T-helper 1 cell treated with Interleukin-12 subunit alpha and Interleukin-12 subunit beta and Interleukin-4 antibody, amounts not matched to agents 30 μg/mL and 1 μg/mL, for 36 hours (primary cell): ENCODE results near the gene SSNA1.
A peak's percentile ranks its signal among the peaks of the same experiment; 100 is the strongest.
"Not testable (repeated sequence)": the region's sequence is repeated elsewhere in the genome, so short reads cannot be mapped to it uniquely, and the experiment has no call there.

ENCODE experiments used
- H3K27ac Mint-ChIP-seq: one replicate; pipeline ENCODE4 v1.8.0; 2021; ENCODE audit warnings: mild to moderate bottlenecking, mixed read lengths
- H3K27me3 Mint-ChIP-seq: one replicate; pipeline ENCODE4 v1.8.0; 2021; ENCODE audit warnings: low read depth, mixed read lengths
- H3K36me3 Mint-ChIP-seq: one replicate; pipeline ENCODE4 v1.8.0; 2021; ENCODE audit warnings: low read depth, mixed read lengths
- H3K4me1 Mint-ChIP-seq: one replicate; pipeline ENCODE4 v1.8.0; 2021; ENCODE audit warnings: low read depth, mixed read lengths
- H3K4me3 Mint-ChIP-seq: one replicate; pipeline ENCODE4 v1.8.0; 2021; ENCODE audit warnings: mild to moderate bottlenecking, moderate library complexity, mixed read lengths
- H3K9me3 Mint-ChIP-seq: one replicate; pipeline ENCODE4 v1.8.0; 2021; ENCODE audit warnings: mixed read lengths

The SSNA1 gene

GRCh38 chr9:137237759-137238726 is 49.6 kb downstream of the SSNA1 start:
- Mint-ChIP-seq H3K4me3 (no peak overlapping the region), H3K9me3 (no peaks in the 10 kb centered on the region), H3K27me3 (no peaks in the 10 kb centered on the region), H3K27ac (no peak overlapping the region), H3K4me1 (peaks cover 11% of the 10 kb centered on the region), H3K36me3 (peaks cover 13% of the 10 kb centered on the region)

DNA sequence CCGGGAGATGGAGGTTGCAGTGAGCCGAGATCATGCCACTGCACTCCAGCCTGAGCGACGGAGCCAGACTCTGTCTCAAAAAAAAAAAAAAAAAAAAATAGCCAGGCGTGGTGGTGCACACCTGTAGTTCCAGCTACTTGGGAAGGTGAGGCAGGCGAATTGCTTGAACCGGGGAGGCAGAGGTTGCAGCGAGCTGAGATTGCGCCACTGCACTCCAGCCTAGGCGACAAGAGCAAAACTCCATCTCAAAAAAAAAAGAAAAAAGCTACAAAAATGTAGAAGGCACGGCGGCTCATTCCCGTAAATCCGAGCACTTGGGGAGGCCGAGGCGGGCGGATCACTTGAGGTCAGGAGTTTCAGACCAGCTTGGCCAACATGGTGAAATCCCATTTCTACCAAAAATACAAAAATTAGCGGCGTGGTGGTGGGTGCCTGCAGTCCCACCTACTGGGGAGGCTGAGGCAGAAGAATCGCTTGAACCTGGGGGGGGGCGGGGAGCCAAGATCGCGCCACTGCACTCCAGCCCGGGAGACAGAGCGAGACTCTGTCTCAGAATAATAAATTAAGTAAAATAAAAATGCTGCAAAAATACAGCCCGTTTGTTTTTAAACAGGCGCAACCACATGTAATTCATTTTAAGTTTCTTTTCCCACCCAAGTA is 51.2 kb downstream of the SSNA1 start:
- H3K4me1 Mint-ChIP-seq, result peaks cover 23% of the 10 kb centered on the region
- H3K27ac Mint-ChIP-seq, result peak overlapping the region; percentile 49
- H3K9me3 Mint-ChIP-seq, H3K27me3 Mint-ChIP-seq: not testable (repeated sequence)
- peak overlapping the region; percentile 75 for H3K4me3 Mint-ChIP-seq
- peaks cover 24% of the 10 kb centered on the region for H3K36me3 Mint-ChIP-seq
